Type B pancreatic cell (in vitro differentiated cells): Measurements from ENCODE around the gene TEAD2. TPM values are rescaled to one million over a fixed set of nuclear protein-coding genes. Genes with fewer than 3 reads are reported as not detected.

ENCODE experiments used
- DNase-seq: peaks from one replicate; pipeline ENCODE4 v3.0.0; 2021; ENCODE audit warnings: mixed read lengths; ENCODE audit not compliant: unreplicated experiment; ENCODE audit errors: extremely low spot score
- H3K27ac Mint-ChIP-seq: 2 replicates; pipeline ENCODE4 v1.8.0; 2021; ENCODE audit warnings: mild to moderate bottlenecking, mixed read lengths
- H3K27me3 Mint-ChIP-seq: 2 replicates; pipeline ENCODE4 v1.8.0; 2021; ENCODE audit warnings: mixed read lengths
- H3K36me3 Mint-ChIP-seq: 2 replicates; pipeline ENCODE4 v1.8.0; 2021; ENCODE audit warnings: mixed read lengths
- H3K4me1 Mint-ChIP-seq: one replicate; pipeline ENCODE4 v1.8.0; 2021; ENCODE audit warnings: mixed read lengths; ENCODE audit not compliant: unreplicated experiment
- H3K4me3 Mint-ChIP-seq: 2 replicates; pipeline ENCODE4 v1.8.0; 2021; ENCODE audit warnings: mild to moderate bottlenecking, mixed read lengths
- H3K9me3 Mint-ChIP-seq: 2 replicates; pipeline ENCODE4 v1.8.0; 2021; ENCODE audit warnings: mixed read lengths
- CTCF ChIP-seq: fragments of 200-600 bp; sonication (generic); conservative IDR thresholded peaks from 2 replicates; pipeline ENCODE4 v1.5.0; 2021; ENCODE audit warnings: antibody characterized with exemption, mild to moderate bottlenecking
- total RNA-seq: library from RNA; stranded (reverse); gene quantifications from 2 replicates; pipeline ENCODE4 v1.2.1, GENCODE V29; 2021; ENCODE audit warnings: low replicate concordance

TEAD2 gene
- total RNA-seq, 1 donor from 2014 or later = 116 TPM

- Mint-ChIP-seq H3K4me3 (no peak overlapping the region), H3K27ac (no peak overlapping the region), H3K4me1 (peaks cover 23% of the 10 kb centered on the region), H3K9me3 (no peaks in the 10 kb centered on the region), H3K27me3 (peaks cover 17% of the 10 kb centered on the region), H3K36me3 (no peaks in the 10 kb centered on the region)
- DNase-seq = no peak
- TF ChIP-seq CTCF = no peak
Measured at GRCh38 chr19:49407079-49407478, 44.9 kb upstream of the TEAD2 start.

GRCh38 chr19:49403404-49404187 lies 41.4 kb upstream of the TEAD2 start:
- H3K9me3 Mint-ChIP-seq = no peaks in the 10 kb centered on the region
- H3K4me1 Mint-ChIP-seq = peaks cover 19% of the 10 kb centered on the region
- no peak for TF ChIP-seq CTCF
- peak overlapping the region; percentile 66 for H3K27ac Mint-ChIP-seq
- no peak for DNase-seq
- H3K36me3 Mint-ChIP-seq = no peaks in the 10 kb centered on the region
- H3K4me3 Mint-ChIP-seq = peak overlapping the region; percentile 47
- peaks cover 6% of the 10 kb centered on the region for H3K27me3 Mint-ChIP-seq

- Mint-ChIP-seq H3K9me3 (no peaks in the 10 kb centered on the region), H3K4me1 (peaks cover 25% of the 10 kb centered on the region), H3K4me3 (no peak overlapping the region), H3K36me3 (no peaks in the 10 kb centered on the region), H3K27ac (no peak overlapping the region), H3K27me3 (peaks cover 10% of the 10 kb centered on the region)
- DNase-seq = no peak
- TF ChIP-seq CTCF = no peak
Measured at GRCh38 chr19:49400029-49400428, 37.8 kb upstream of the TEAD2 start.

GRCh38 chr19:49398931-49399330 lies 36.7 kb upstream of the TEAD2 start:
- Mint-ChIP-seq H3K4me1 (peaks cover 22% of the 10 kb centered on the region), H3K9me3 (no peaks in the 10 kb centered on the region)

GRCh38 chr19:49398001-49398615 lies 35.9 kb upstream of the TEAD2 start:
- H3K27ac Mint-ChIP-seq = peak overlapping the region; percentile 56
- no peaks in the 10 kb centered on the region for H3K36me3 Mint-ChIP-seq
- no peak for TF ChIP-seq CTCF
- H3K9me3 Mint-ChIP-seq = no peaks in the 10 kb centered on the region
- DNase-seq = no peak
- no peak overlapping the region for H3K4me3 Mint-ChIP-seq
- H3K4me1 Mint-ChIP-seq = peaks cover 15% of the 10 kb centered on the region
- H3K27me3 Mint-ChIP-seq = peaks cover 15% of the 10 kb centered on the region

More at GRCh38 chr19:49398931-49399330, 36.7 kb upstream of the TEAD2 start:
- no peaks in the 10 kb centered on the region for H3K36me3 Mint-ChIP-seq
- peaks cover 15% of the 10 kb centered on the region for H3K27me3 Mint-ChIP-seq
- no peak for DNase-seq
- no peak for TF ChIP-seq CTCF
- H3K4me3 Mint-ChIP-seq = no peak overlapping the region
- H3K27ac Mint-ChIP-seq = no peak overlapping the region
